SK-N-SH (cell line): ENCODE data around the gene DAB1.

Experiments used
- CHD2 ChIP-seq: fragments of 150-350 bp; IDR thresholded peaks from 2 replicates; pipeline ENCODE4 v1.6.1; 2018; ENCODE audit warnings: low read length; ENCODE audit not compliant: partially characterized antibody
- CTCF ChIP-seq: fragments of 200-600 bp; sonication (generic); IDR thresholded peaks from 2 replicates; pipeline ENCODE4 v1.6.1; 2017; ENCODE audit warnings: antibody characterized with exemption, mild to moderate bottlenecking, moderate library complexity
- EP300 ChIP-seq, 2 experiments: IDR thresholded peaks; 2 replicates each; pipeline versions ENCODE4 v1.4.0 to v1.6.1; 2012; ENCODE audit warnings: borderline replicate concordance in 1 of 2, low read depth in 1 of 2, low read length in 1 of 2
- EZH2phosphoT487 ChIP-seq: fragments of 200-600 bp; sonication (generic); IDR thresholded peaks from 2 replicates; pipeline ENCODE4 v1.6.1; 2017; ENCODE audit warnings: low read depth, mixed run types, mild to moderate bottlenecking, antibody characterized with exemption, moderate library complexity, borderline replicate concordance
- GABPA ChIP-seq: IDR thresholded peaks from 2 replicates; pipeline ENCODE4 v1.4.0; 2012; ENCODE audit warnings: low read depth, mild to moderate bottlenecking
- NFIC ChIP-seq: IDR thresholded peaks from 2 replicates; pipeline ENCODE4 v1.4.0; 2012; ENCODE audit warnings: borderline replicate concordance
- NRF1 ChIP-seq: IDR thresholded peaks from 2 replicates; pipeline ENCODE4 v1.6.1; 2012; ENCODE audit warnings: low read depth, mild to moderate bottlenecking, low read length
- PBX3 ChIP-seq: IDR thresholded peaks from 2 replicates; pipeline ENCODE4; 2012
- POLR2AphosphoS5 ChIP-seq: IDR thresholded peaks from 2 replicates; pipeline ENCODE4 v1.6.1; 2012; ENCODE audit warnings: low read depth, low read length
- RAD21 ChIP-seq: IDR thresholded peaks from 2 replicates; pipeline ENCODE4 v1.6.1; 2012; ENCODE audit warnings: mild to moderate bottlenecking, low read length
- REST ChIP-seq: IDR thresholded peaks from 2 replicates; pipeline ENCODE4 v1.6.1; 2012; ENCODE audit warnings: mild to moderate bottlenecking, low read depth, low read length, moderate library complexity
- TAF1 ChIP-seq: IDR thresholded peaks from 2 replicates; pipeline ENCODE4 v1.6.1; 2012; ENCODE audit warnings: low read depth, mild to moderate bottlenecking, low read length, moderate library complexity, borderline replicate concordance
- USF2 ChIP-seq: fragments of 150-350 bp; IDR thresholded peaks from 2 replicates; pipeline ENCODE4 v1.6.1; 2017; ENCODE audit warnings: antibody characterized with exemption, low read length, low read depth, borderline replicate concordance

- TF ChIP-seq CHD2 (no peak), GABPA (no peak), POLR2AphosphoS5 (no peak), NRF1 (no peak), CTCF (no peak), REST (no peak), EZH2phosphoT487 (no peak), TAF1 (no peak), EP300 (IDR thresholded peaks at IDR 0.05; ENCODE audit: borderline replicate concordance in 1 of 2, low read depth in 1 of 2, low read length in 1 of 2) (no peak), USF2 (no peak), PBX3 (no peak), RAD21 (no peak), NFIC (no peak)
Observed at GRCh38 chr1:56978819-56979218, 445.0 kb downstream of the DAB1 start.
